OCI-LY3 (cell line): ENCODE measurements around the gene DRICH1.

ENCODE experiments used
- EZH2phosphoT487 ChIP-seq: fragments of 200-600 bp; shearing (Covaris generic); IDR thresholded peaks from 2 replicates; pipeline ENCODE4 v1.6.1; 2018; ENCODE audit warnings: antibody characterized with exemption, mixed run types, low read depth
- TF ChIP-seq, protein P1 (sequence below): fragments of 200-600, 300-600 bp; sonication (generic); IDR thresholded peaks from 2 replicates; pipeline ENCODE4 v1.5.1; 2014; ENCODE audit warnings: antibody characterized with exemption, low read length, low read depth

DNA sequence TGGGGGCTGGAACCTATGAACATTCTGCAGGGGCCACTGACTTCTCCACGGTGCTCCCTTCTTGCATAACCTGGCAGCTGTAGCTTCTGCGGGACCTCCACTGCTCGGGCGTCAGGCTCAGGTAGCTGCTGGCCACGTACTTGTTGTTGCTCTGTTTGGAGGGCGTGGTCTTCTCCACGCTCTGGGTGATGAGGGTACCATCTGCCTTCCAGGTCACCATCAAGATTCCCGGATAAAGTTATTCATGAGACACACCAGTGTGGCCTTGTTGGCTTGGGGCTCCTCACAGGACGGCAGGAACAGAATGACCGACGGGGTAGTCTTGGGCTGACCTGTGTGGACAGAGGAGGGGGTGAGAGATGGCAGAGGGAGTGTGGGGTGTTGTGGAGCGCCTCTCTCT, 6.5 kb upstream of the DRICH1 start:
- TF ChIP-seq, protein P1, sequence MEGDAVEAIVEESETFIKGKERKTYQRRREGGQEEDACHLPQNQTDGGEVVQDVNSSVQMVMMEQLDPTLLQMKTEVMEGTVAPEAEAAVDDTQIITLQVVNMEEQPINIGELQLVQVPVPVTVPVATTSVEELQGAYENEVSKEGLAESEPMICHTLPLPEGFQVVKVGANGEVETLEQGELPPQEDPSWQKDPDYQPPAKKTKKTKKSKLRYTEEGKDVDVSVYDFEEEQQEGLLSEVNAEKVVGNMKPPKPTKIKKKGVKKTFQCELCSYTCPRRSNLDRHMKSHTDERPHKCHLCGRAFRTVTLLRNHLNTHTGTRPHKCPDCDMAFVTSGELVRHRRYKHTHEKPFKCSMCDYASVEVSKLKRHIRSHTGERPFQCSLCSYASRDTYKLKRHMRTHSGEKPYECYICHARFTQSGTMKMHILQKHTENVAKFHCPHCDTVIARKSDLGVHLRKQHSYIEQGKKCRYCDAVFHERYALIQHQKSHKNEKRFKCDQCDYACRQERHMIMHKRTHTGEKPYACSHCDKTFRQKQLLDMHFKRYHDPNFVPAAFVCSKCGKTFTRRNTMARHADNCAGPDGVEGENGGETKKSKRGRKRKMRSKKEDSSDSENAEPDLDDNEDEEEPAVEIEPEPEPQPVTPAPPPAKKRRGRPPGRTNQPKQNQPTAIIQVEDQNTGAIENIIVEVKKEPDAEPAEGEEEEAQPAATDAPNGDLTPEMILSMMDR, result no peak
- no peak for TF ChIP-seq EZH2phosphoT487
